Germinal center (tissue), 1 donor: ENCODE measurements around the gene TSPO.
"Not testable (repeated sequence)": the region's sequence is repeated elsewhere in the genome, so short reads cannot be mapped to it uniquely, and the experiment has no call there.

Source experiments
- DNase-seq: peaks from one replicate; pipeline ENCODE4 v3.0.0; 2012; ENCODE audit warnings: mixed read lengths, low spot score

The TSPO gene

DNA sequence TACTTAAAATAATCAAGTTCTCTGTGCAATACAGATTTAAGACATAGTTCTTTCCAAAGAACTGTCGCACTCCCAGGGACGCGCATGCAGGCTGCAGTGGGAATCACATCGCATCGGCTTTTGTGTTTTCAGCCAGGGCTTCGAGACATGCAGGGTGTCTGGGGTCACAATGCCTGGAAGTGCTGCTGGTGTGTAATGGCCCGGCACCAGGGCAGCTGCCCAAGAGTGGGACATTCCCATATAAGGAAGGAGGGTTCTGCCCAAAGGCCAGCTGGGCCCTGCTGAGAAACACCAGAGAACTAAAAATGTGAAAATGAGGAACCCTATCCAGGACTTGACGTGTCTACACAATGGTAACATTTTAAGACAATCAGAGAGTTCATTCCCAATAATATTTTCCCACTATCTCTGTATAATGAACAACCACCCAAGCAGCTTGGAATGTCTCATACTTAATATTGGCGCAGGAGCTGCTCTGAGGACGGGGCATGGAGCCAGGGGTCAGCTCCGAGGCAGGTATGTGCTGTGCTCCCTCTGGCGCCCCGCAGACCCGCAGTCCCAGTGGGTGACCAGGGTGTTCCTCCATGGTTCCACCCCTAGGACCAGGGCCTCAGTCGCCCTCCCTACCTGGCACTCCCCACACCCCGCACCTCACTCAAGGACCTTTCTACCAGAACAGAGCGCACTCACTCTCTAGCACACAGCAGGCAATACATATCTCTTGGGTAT lies 19.4 kb upstream of the TSPO start:
- DNase-seq = no peak

DNA sequence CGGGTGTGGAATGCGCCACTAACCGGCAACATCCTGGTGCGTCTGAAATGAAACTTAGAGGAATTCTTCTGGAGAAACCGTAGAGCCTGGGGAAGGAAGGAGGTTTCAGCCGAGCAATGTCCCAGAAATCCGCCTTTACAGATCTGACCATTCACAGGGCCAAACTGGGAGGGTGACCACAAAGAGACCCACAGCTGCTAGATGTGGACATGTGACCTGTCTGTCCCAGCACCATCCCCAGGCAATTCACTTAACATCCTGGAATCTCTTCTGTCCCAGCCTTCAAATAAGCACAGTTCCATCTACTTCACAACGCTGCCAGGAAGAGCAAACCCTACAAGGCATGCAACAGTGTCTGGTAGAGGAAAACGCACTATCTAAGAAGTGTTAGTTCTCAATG lies 18.0 kb upstream of the TSPO start:
- DNase-seq = no peak

- DNase-seq = no peak
Measured at GRCh38 chr22:43134553-43134952, 16.8 kb upstream of the TSPO start.

- DNase-seq = no peak
Measured at GRCh38 chr22:43135565-43135964, 15.8 kb upstream of the TSPO start.

DNA sequence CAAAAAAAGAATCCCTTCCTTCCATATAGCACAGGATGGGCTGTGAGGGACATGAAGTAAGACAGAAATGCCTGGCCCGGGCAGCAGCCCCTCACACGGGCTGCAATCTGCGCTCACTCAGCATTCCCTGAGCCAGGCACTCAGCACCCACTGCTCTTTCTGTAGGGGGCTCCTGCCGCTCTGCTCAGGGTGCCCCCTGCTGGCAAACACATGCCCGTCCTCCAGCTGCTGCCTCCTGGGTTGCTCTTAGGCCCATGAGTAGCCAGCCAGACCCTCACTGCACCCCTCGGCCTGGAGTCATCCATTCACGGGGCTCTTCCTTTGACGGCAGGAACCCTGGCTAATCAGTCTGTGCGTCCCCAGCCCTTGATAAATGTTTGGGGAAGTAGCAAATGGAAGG lies 15.1 kb upstream of the TSPO start:
- DNase-seq = peak; percentile 88

DNA sequence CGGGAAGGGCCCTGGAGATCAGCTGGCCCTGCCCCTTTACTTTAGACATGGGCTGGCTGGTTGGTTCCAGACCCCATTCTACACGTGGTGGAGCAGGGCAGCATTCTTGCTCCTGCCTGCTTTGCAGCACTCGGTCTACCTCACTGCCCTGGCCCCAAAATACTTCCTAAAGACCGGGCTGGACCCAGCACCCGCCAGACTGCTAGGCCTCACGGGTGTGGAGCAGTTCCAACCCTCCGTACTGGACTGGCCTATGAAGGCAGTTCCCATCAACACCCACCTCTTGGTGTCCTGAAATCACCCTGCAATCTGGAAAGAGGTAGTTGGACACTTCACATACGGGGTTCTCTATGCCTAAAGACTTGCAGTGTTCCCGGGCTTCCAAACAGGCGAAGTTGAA lies 14.6 kb upstream of the TSPO start:
- DNase-seq = no peak

DNA sequence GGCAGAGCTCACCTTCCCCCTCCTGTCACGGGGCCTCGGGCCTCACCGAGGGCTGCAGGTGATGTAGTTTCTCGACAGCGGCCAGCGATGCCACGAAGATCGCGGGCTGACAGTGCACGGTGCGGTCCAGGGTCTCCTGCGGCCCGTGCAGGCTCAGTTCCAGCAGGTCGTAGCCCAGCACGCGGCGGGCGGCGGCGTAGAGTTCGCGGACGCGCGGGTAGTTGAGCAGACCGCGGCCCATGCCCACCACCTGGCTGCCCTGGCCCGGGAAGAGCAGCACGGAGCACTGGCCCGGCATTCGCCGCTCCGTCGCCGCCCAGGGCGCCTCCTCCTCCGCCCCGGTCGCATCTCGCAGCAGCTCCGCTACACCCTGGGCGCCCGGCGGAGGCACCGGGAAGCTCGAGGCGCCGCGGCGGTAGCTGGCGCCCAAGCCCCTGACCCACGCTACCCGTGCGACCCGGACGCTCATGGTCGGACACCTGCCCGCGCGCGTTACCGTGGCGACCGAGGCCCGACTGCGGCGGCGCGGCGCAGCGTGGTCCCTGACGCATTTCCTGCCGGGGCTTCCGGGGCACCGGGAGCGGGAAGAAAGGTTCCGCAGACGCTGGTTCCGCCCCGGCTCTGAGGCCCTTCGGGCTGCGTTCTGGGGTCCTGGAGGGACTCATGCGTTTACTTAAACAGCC lies 8.3 kb upstream of the TSPO start, which contains the start of gene MCAT:
Gene MCAT, minus strand, starts transcription at position 519 of the 683 bp plus-strand sequence. Its CDS starts 50 bp downstream, at position 469.
- DNase-seq = peak; percentile 85

DNA sequence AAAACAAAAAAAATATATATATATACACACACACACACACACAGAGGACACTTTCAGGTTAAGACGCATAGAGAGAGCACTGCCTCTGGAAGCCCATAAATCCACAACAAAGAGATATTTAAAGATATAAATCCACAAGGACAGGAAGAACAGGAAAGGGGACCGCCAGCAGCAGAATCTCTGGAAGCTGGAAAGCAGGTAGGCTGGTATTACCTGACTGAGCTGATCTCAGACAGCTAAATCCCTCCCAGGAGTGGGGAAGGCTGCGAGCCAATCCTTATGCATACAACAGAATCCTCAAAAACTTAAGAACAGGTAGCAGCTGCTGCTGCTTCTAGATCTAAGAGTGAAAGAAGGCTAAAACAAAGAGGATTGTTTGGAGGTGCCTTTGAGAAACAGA lies 6.4 kb upstream of the TSPO start:
- no peak for DNase-seq

DNA sequence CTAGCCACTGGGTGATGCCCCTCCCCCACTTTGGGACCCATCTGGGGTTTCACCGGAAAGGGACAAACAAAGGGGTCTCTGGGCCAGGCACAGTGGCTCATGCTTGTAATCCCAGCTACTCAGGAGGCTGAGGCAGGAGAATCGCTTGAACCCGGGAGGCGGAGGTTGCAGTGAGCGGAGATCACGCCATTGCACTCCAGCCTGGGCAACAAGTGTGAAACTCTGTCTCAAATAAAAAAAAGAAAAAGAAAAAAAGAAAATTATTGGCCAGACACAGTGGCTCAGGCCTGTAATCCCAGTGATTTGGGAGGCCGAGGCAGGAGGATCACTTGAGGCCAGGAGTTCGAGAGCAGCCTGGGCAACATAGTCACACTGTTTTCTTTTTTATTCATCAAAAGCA lies 6.0 kb upstream of the TSPO start:
- DNase-seq = not testable (repeated sequence)

- not testable (repeated sequence) for DNase-seq
Measured at GRCh38 chr22:43146332-43146731, 5.0 kb upstream of the TSPO start.

DNA sequence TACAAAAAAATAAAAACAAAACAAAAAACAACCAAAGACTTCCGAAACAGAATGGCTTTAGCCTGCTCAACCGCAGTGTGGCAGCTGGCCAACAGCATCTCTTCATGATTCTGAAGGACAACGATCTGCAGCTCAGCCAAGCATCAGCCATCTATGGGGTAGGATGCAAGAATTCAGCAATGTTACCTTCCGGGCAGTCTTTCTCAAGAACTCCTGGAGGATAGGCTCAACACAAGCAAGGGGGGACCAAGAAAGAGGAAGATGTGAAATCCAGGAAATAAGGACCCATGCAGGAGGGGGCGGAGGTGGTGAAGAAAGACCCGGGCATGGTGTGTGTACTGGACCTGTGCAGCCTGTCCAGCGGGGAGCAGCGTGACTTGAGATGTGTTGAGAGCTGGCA lies 3.5 kb upstream of the TSPO start:
- no peak for DNase-seq

GRCh38 chr22:43148581-43148980 lies 2.8 kb upstream of the TSPO start:
- DNase-seq = no peak

DNA sequence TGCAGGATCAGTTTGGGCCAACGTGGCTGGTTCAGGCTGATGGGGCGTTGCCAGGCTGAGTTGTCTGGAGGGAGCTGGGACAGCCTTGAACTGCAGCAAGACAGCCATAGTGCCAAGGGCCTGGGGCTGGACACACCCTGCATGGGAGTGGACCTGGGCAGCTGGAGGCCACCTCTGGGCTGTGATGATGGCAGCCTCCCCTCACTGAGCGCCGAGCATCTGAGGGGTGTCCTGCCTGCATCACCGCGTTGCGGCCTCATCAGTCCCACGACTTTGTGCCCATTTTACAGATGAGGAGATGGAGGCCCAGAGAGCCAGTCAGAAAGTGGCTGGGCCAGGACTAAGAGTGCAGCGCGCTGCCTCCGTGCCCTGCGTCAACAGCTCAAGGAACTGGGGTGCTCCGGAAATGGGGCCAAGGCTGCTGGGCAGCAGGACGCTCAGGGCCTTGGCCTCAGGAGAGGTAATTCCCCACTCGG lies 590 bp upstream of the TSPO start:
- no peak for DNase-seq

DNA sequence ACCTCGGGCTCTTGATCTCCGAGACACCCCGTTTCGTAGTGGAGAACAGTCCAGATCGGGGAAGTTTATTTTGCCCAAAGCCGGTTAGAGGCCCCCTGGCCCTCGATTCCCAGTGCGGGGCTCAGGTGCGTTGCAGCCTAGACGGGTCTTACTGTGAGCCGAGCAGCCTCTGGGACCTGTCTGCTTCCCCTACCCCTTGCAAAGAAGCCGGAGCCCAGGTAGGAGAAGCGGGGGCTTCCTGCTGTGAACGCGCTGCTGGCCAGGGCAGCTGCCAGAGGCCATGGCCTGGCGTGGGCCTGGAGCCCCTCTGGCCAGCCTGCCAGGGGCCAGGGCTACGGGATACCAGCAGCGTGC lies 621 bp downstream of the TSPO start:
- no peak for DNase-seq

DNA sequence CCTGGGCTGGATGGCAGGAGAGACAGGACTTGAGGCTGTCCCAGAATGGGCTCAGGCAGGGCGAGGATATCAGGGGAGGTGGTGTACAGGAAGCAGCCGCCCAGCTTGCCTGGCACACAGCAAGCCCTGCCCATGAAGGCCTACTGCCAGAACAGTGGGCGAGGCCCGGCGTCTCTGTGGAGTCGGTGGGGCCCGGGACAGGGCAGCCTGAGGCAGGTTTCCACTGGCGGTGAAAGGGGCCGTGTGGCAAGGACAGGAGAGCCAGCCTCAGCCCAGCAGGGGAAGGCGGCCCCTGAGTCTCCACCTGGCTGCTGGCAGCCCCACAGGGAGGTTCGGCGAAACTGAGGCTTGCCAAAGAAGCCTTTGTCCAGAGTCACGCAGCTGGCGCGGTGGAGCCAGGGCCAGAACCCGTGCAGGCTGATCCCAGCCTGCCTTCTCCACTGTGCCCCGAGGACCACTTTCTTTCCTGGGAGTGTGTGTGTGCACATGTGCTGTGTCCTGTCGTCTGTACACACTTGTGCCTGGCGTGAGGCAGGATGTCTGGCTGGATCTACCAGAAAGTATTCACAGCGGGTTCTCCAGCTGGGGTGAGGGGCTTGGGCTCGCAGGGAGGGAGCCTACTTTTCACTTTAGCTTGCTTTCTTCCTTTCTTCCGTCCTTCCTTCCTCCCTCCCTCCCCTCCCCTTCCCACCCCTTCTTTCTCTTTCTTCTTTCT lies 1.2 kb downstream of the TSPO start:
- DNase-seq = peak; percentile 67

DNA sequence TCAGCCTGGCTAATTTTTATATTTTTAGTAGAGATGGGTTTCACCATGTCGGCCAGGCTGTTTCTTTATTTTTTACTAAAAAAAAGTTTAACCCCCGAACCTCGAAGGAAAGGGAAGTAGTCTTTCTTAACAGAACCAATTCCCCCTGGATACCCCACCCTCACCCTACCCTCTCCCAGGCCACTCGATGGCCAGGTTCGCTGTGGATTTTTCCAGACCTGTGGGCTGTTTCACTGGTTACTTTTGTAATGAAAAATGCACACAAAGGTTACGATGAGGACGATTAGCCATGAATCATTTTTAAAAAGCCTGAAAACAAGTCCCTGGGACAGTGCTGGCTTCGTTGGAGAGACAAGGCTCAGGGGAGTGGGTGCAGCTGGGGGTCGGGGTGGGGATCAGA lies 2.5 kb downstream of the TSPO start:
- no peak for DNase-seq

DNA sequence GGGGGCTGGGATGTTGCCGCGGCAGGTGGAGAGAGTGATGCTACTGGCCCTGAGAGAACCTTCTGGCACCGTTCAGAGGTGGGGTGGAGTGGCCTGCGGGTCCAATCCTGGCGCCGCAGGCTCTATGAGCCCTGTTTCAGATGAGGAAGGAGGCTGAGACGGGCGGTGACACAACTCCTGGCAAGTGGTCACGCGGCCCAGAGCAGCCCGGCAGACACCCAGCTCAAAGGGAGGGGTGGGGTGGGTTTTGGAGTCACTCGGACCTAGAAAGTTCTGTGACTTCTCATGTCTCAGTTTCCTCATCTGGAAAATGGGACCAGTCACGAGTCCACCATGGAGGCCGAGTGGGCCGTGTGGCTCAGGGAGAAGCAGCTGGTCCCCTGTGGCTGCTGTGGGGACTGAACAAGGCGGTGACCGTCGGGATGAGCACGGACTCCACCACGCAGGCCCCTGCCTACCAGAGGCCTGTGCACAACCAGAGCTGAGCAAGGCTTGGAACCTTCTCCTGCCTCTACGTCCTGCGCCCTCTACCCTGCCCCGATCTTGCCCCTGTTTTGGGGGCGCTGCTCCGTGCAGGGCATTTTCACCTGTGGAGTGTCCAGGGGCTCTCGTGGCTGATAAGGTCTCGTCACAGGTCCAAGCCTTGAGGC lies 3.7 kb downstream of the TSPO start:
- no peak for DNase-seq

- DNase-seq = no peak
Measured at GRCh38 chr22:43155789-43156188, 4.4 kb downstream of the TSPO start.

- no peak for DNase-seq
Measured at GRCh38 chr22:43156413-43156812, 5.1 kb downstream of the TSPO start.

DNA sequence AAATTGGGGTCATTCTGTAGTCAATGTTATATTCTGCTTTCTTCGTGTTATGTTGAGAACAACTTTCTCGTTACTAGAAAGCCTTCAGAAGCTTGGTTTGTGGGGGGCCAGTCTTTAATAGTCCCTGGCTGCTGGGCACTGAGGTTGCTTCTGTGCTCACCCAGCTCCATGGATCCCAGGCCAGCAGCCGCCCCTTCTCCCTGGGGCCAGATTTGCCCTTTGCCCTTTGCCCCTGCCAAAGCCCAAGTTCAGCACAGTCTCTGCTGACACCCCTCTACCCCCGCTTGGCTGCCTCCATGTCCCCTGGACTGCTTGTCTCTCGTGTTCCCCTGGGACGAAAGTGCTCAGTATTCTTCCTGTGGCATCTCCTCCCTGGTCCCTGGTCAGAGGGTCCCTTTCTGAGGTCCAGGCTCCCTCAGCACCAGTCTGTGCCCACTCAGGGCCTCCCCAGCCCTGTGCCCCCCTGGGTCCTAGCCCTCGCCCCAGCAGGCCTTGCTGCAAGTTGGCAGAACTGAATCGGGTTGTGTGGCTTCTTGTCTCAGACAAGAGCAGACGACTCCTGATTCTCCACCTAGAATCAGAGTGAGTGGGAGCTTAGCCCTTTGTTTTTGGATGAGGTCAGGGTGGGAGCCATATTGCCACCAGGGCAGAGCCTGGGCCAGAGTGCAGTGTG lies 6.7 kb downstream of the TSPO start:
- DNase-seq = no peak

GRCh38 chr22:43158778-43159483 lies 7.6 kb downstream of the TSPO start:
- no peak for DNase-seq
